ENCODE data around the gene RBM24. TPM values are rescaled to one million over a fixed set of nuclear protein-coding genes. Genes with fewer than 3 reads are reported as not detected.

The RBM24 gene
- total RNA-seq, 2 donors from 2014 or later, result 2.8 to 4.9 TPM

DNA sequence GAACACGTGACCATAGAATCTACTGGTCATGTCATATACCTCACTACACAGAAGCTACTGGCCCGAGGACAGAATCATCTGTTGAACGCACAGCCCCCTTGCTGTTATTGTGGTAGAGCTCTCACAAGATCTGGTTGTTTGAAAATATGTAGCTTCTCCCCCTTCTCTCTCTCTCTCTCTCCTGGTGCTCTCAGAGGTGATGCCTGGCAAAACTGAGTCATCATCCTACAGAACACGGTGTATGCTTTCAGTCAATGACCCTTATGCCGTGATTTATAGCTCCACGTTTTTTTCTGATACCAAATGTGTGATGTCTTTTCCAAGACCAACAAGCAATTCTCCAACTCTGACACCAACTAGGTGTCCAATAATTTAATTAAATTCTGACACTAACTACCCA, 13.0 kb upstream of the RBM24 start:
- no peak for TF ChIP-seq CTCF (IDR thresholded peaks at IDR 0.05)
- H3K36me3 ChIP-seq, result no peaks in the 10 kb centered on the region
- intact Hi-C loops (cut with DNase I), result no loop called here

DNA sequence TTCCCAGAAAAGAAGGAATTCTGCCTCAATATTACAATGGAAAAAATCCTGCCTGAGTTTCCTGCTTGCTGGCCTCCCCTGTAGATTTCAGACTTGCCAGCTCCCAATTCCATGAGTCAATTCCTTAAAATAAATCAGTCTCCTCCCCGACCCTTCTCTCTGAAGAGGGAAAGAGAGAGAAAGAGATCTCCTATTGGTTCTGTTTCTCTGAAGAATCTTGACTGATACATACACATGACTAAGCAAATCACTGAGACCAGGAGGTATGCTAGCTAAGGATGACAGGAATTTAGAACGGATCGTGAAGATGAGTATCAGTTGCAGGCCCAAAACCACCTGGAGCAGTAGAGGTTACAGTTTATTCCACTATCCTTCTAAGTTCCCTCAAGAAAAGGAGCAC, 11.3 kb upstream of the RBM24 start:
- no peak for DNase-seq
- Histone ChIP-seq H3K27me3 (no peaks in the 10 kb centered on the region), H3K9ac (ENCODE audit: low read depth in 2 of 2, low read length in 2 of 2) (no peak overlapping the region), H3K9me3 (no peaks in the 10 kb centered on the region), H3K4me3 (no peak overlapping the region), H3K36me3 (no peaks in the 10 kb centered on the region), H3K4me1 (no peaks in the 10 kb centered on the region), H3K27ac (no peak overlapping the region)
- TF ChIP-seq CTCF (IDR thresholded peaks at IDR 0.05), result no peak
- intact Hi-C loops (cut with DNase I), result no loop called here

More for the DNA sequence above, 13.0 kb upstream of the RBM24 start:
- Histone ChIP-seq H3K9ac (ENCODE audit: low read depth in 2 of 2, low read length in 2 of 2) (no peak overlapping the region), H3K4me1 (no peaks in the 10 kb centered on the region), H3K9me3 (no peaks in the 10 kb centered on the region), H3K27ac (no peak overlapping the region), H3K4me3 (no peak overlapping the region), H3K27me3 (no peaks in the 10 kb centered on the region)
- DNase-seq, result no peak

GRCh38 chr6:17271628-17272027, 9.5 kb upstream of the RBM24 start:
- DNase-seq, result peak; percentile 56

GRCh38 chr6:17276766-17277165, 4.4 kb upstream of the RBM24 start:
- Histone ChIP-seq H3K27ac (no peak overlapping the region), H3K4me1 (no peaks in the 10 kb centered on the region), H3K9ac (ENCODE audit: low read depth in 2 of 2, low read length in 2 of 2) (no peak overlapping the region), H3K27me3 (no peaks in the 10 kb centered on the region), H3K36me3 (no peaks in the 10 kb centered on the region), H3K4me3 (no peak overlapping the region), H3K9me3 (no peaks in the 10 kb centered on the region)
- DNase-seq, result no peak
- intact Hi-C loops (cut with DNase I), result no loop called here
- no peak for TF ChIP-seq CTCF (IDR thresholded peaks at IDR 0.05)

More at GRCh38 chr6:17271628-17272027, 9.5 kb upstream of the RBM24 start:
- Histone ChIP-seq H3K9me3 (no peaks in the 10 kb centered on the region), H3K9ac (ENCODE audit: low read depth in 2 of 2, low read length in 2 of 2) (no peak overlapping the region), H3K27ac (no peak overlapping the region), H3K27me3 (no peaks in the 10 kb centered on the region), H3K4me1 (no peaks in the 10 kb centered on the region), H3K36me3 (no peaks in the 10 kb centered on the region), H3K4me3 (no peak overlapping the region)
- intact Hi-C loops (cut with DNase I), result no loop called here
- no peak for TF ChIP-seq CTCF (IDR thresholded peaks at IDR 0.05)

GRCh38 chr6:17277256-17277655, 3.9 kb upstream of the RBM24 start:
- no peak overlapping the region for H3K4me3 ChIP-seq
- no peak for TF ChIP-seq CTCF (IDR thresholded peaks at IDR 0.05)
- no peaks in the 10 kb centered on the region for H3K4me1 ChIP-seq
- no peak overlapping the region for H3K9ac ChIP-seq (ENCODE audit: low read depth in 2 of 2, low read length in 2 of 2)
- no peaks in the 10 kb centered on the region for H3K9me3 ChIP-seq
- intact Hi-C loops (cut with DNase I), result no loop called here
- H3K27me3 ChIP-seq, result no peaks in the 10 kb centered on the region
- DNase-seq, result no peak
- H3K27ac ChIP-seq, result no peak overlapping the region
- no peaks in the 10 kb centered on the region for H3K36me3 ChIP-seq

All from colonic mucosa (tissue), 4 donors.